HepG2 (cell line): ENCODE measurements around the gene GSC2. TPM values are rescaled to one million over a fixed set of nuclear protein-coding genes. Genes with fewer than 3 reads are reported as not detected.

Experiments
- BCL3 ChIP-seq: sonication (generic); formaldehyde crosslinking; IDR thresholded peaks from 2 replicates; pipeline ENCODE4 v1.5.1; 2020; ENCODE audit warnings: mild to moderate bottlenecking, missing genetic modification reagents, moderate library complexity
- DZIP1 ChIP-seq: sonication (generic); formaldehyde crosslinking; IDR thresholded peaks from 2 replicates; pipeline ENCODE4 v1.5.0; 2020; ENCODE audit warnings: mild to moderate bottlenecking, missing genetic modification reagents
- GATA4 ChIP-seq: sonication (generic); IDR thresholded peaks from 2 replicates; pipeline ENCODE4 v1.6.1; 2016; ENCODE audit warnings: antibody characterized with exemption, low read depth, borderline replicate concordance
- GLI4 ChIP-seq: sonication (generic); formaldehyde crosslinking; IDR thresholded peaks from 2 replicates; pipeline ENCODE4 v1.5.1; 2020; ENCODE audit warnings: missing genetic modification reagents, mild to moderate bottlenecking, moderate library complexity, borderline replicate concordance
- HDAC1 ChIP-seq: sonication (generic); formaldehyde crosslinking; IDR thresholded peaks from 2 replicates; pipeline ENCODE4 v1.5.1; 2020; ENCODE audit warnings: mild to moderate bottlenecking, missing genetic modification reagents
- HMG20A ChIP-seq: IDR thresholded peaks from 2 replicates; pipeline ENCODE4 v1.6.1; 2016; ENCODE audit warnings: borderline replicate concordance
- HNF1A ChIP-seq, 2 experiments: sonication (generic) in 1 of 2; formaldehyde crosslinking in 1 of 2; IDR thresholded peaks; 2 replicates each; pipeline versions ENCODE4 v1.4.0 to v1.6.1; 2016 to 2020; ENCODE audit warnings: borderline replicate concordance in 1 of 2, low read depth in 1 of 2, mild to moderate bottlenecking in 1 of 2, missing genetic modification reagents in 1 of 2
- SATB2 ChIP-seq: sonication (generic); formaldehyde crosslinking; IDR thresholded peaks from 2 replicates; pipeline ENCODE4 v1.5.0; 2020; ENCODE audit warnings: missing genetic modification reagents
- ZNF282 ChIP-seq: fragments of 450-650 bp; IDR thresholded peaks from 2 replicates; pipeline ENCODE4 v1.6.1; 2018; ENCODE audit not compliant: partially characterized antibody
- ZNF652 ChIP-seq: IDR thresholded peaks from 2 replicates; pipeline ENCODE4 v1.6.1; 2016; ENCODE audit warnings: low read depth, borderline replicate concordance
- ZNF800 ChIP-seq: sonication (generic); formaldehyde crosslinking; IDR thresholded peaks from 2 replicates; pipeline ENCODE4 v1.4.0; 2020; ENCODE audit warnings: missing genetic modification reagents
- ZSCAN30 ChIP-seq: sonication (generic); formaldehyde crosslinking; IDR thresholded peaks from 2 replicates; pipeline ENCODE4 v1.5.0; 2020; ENCODE audit warnings: mild to moderate bottlenecking, missing genetic modification reagents
- polyA plus RNA-seq, 8 experiments: library from polyadenylated mRNA; depleted of rRNA in 3 of 8; stranded (reverse) in 7 of 8; unstranded in 1 of 8; fragments of >200 nt; fragmentation: Illumina TruSeq in 4 of 8; extraction: Trizol in 4 of 8; gene quantifications; 2 replicates each; pipeline versions ENCODE4 v1.2.1 to v1.2.3, GENCODE V29; 2011 to 2016; ENCODE audit warnings: low read depth in 4 of 8, missing spikeins in 1 of 8, mixed read lengths in 1 of 8; ENCODE audit not compliant: insufficient read depth in 1 of 8
- total RNA-seq, 5 experiments: library from RNA; depleted of rRNA; stranded (reverse); fragments of >200 nt; fragmentation: Illumina TruSeq; extraction: Trizol; gene quantifications; 2 replicates each; pipeline ENCODE4 v1.2.3, GENCODE V29; 2016; ENCODE audit warnings: low read depth in 1 of 5

Gene GSC2
- total and polyA plus RNA-seq, 2 of the 13 experiments (the other 11 are each of a cell fraction or from before 2014, with no cell fraction given) = not detected

- no peak for TF ChIP-seq HNF1A (IDR thresholded peaks at IDR 0.05; ENCODE audit: low read depth)
- 0 out of 2 replicates have a peak, but pooled peaks have one; percentile 11 for TF ChIP-seq HNF1A (CRISPR knock-in tag; IDR thresholded peaks at IDR 0.05; ENCODE audit: borderline replicate concordance)
- TF ChIP-seq GATA4 = no peak
- no peak for TF ChIP-seq HDAC1 (CRISPR knock-in tag)
- TF ChIP-seq ZNF652 = no peak
- no peak; the same call in 1 of the 2 replicates for TF ChIP-seq BCL3 (CRISPR knock-in tag)
- no peak for TF ChIP-seq ZNF282
- TF ChIP-seq ZNF800 (CRISPR knock-in tag) = no peak
- no peak for TF ChIP-seq DZIP1 (CRISPR knock-in tag)
- no peak for TF ChIP-seq GLI4 (CRISPR knock-in tag)
- no peak for TF ChIP-seq HMG20A (CRISPR knock-in tag)
- TF ChIP-seq SATB2 (CRISPR knock-in tag) = no peak
- no peak for TF ChIP-seq ZSCAN30 (CRISPR knock-in tag)
Observed at GRCh38 chr22:19178065-19178656, 28.1 kb upstream of the GSC2 start (continued).
